ENCODE data around the gene SUSD1. TPM values are rescaled to one million over a fixed set of nuclear protein-coding genes. Genes with fewer than 3 reads are reported as not detected.

SUSD1 gene
- total and polyA plus RNA-seq, 10 donors = 4.4 to 26.8 (median 20.2) TPM

DNA sequence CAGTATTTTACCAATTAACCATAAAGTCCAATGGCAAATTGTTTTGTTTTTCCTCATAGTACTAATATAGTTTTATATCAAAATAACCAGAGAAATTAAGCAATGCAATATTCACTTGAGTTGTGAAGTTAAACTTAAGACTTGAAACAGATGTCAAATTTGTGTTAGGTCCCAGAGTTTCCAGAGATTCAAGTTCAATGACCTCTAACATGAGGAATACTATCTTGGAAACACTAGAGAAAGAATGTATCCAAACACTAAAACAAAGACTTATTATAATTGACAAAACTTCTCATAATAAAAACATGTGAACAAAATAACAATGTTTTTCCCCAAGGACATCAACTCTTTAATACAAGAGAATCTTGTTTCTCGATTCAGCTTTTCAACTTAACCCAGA is 18.0 kb downstream of the SUSD1 start:
- intact Hi-C loops (cut with DNase I; ENCODE audit: low total_unique reads) = no loop called here
- Histone ChIP-seq H3K4me3 (no peak overlapping the region), H3K36me3 (peaks cover 0 to 35% (median 0%) of the 10 kb centered on the region in 6 donors), H3K27ac (no peak overlapping the region), H3K27me3 (replicated peaks in 1 of 7) (no peaks in the 10 kb centered on the region), H3K4me1 (peaks cover 0 to 2% (median 0%) of the 10 kb centered on the region in 6 donors), H3K9me3 (no peaks in the 10 kb centered on the region)
- DNase-seq = no peak
- 74 to 88% (median 84%) methylated on average over 1 of the region's 1 CpG for WGBS, 5 donors
- no peak for TF ChIP-seq POLR2A (IDR thresholded peaks at IDR 0.05)
- TF ChIP-seq, protein P1, sequence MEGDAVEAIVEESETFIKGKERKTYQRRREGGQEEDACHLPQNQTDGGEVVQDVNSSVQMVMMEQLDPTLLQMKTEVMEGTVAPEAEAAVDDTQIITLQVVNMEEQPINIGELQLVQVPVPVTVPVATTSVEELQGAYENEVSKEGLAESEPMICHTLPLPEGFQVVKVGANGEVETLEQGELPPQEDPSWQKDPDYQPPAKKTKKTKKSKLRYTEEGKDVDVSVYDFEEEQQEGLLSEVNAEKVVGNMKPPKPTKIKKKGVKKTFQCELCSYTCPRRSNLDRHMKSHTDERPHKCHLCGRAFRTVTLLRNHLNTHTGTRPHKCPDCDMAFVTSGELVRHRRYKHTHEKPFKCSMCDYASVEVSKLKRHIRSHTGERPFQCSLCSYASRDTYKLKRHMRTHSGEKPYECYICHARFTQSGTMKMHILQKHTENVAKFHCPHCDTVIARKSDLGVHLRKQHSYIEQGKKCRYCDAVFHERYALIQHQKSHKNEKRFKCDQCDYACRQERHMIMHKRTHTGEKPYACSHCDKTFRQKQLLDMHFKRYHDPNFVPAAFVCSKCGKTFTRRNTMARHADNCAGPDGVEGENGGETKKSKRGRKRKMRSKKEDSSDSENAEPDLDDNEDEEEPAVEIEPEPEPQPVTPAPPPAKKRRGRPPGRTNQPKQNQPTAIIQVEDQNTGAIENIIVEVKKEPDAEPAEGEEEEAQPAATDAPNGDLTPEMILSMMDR (IDR thresholded peaks at IDR 0.05 in 8 of 11, conservative IDR thresholded peaks at IDR 0.05 in 3 of 11) = no peak
- no peak for TF ChIP-seq POLR2AphosphoS5 (IDR thresholded peaks at IDR 0.05)

DNA sequence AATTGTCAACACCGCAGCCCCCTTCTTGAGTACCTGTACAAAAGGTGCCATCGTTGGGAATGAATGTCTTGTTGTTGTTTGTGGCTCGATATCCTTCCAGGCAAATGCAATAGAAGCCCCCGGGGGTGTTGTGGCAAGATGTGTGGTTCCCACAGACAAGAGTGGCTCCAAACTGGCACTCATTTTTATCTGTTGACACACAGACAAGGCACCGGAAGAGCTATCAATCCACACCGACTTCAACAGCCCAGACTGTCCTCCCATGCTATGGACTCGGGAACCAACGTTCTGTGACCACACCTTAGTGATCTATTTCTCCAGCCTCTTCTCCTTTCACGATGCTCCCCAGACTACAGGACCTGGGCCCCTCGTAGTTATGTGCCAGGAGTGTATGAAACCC is 25.9 kb downstream of the SUSD1 start:
- WGBS, 5 donors = 90 to 95% (median 93%) methylated on average over 10 of the region's 10 CpGs
- Histone ChIP-seq H3K36me3 (peaks cover 0 to 81% (median 4%) of the 10 kb centered on the region in 6 donors), H3K4me1 (no peaks in the 10 kb centered on the region), H3K4me3 (no peak overlapping the region), H3K27ac (no peak overlapping the region), H3K9me3 (no peaks in the 10 kb centered on the region), H3K27me3 (replicated peaks in 1 of 7) (no peaks in the 10 kb centered on the region)
- intact Hi-C loops (cut with DNase I; ENCODE audit: low total_unique reads) = no loop called here
- no peak for DNase-seq
- TF ChIP-seq POLR2AphosphoS5 (IDR thresholded peaks at IDR 0.05) = no peak
- TF ChIP-seq, protein P1 (IDR thresholded peaks at IDR 0.05 in 8 of 11, conservative IDR thresholded peaks at IDR 0.05 in 3 of 11) = no peak
- TF ChIP-seq POLR2A (IDR thresholded peaks at IDR 0.05) = no peak

DNA sequence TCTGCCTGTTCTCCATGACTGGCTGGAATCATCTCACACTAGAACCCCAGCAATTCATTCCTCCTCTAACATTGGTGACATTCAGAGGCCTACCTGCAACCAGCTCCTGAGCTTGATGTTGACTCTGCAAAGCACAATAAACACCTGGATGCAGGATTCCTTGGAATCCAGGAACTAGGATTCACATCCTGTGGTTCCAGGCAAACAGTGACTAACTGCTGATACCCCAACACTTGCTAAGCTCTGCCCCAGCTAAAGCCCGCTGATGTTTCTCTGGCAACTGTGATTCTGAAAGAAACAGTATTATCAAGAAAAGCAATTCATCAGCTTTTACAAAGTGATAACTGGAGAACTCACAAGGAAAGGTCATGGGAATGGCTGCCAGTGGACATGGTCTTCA is 29.2 kb downstream of the SUSD1 start:
- intact Hi-C loops (cut with DNase I; ENCODE audit: low total_unique reads) = no loop called here
- TF ChIP-seq, protein P1 (IDR thresholded peaks at IDR 0.05 in 8 of 11, conservative IDR thresholded peaks at IDR 0.05 in 3 of 11) = no peak
- TF ChIP-seq POLR2AphosphoS5 (IDR thresholded peaks at IDR 0.05) (no peak), POLR2A (IDR thresholded peaks at IDR 0.05) (no peak)
- Histone ChIP-seq H3K36me3 (peaks cover 0 to 83% (median 4%) of the 10 kb centered on the region in 6 donors), H3K9me3 (no peaks in the 10 kb centered on the region), H3K4me1 (peaks cover 0 to 3% (median under 1%) of the 10 kb centered on the region in 6 donors), H3K27me3 (replicated peaks in 1 of 7) (no peaks in the 10 kb centered on the region), H3K27ac (no peak overlapping the region), H3K4me3 (no peak overlapping the region)
- 91 to 100% (median 100%) methylated on average over 1 of the region's 1 CpG for WGBS, 5 donors
- no peak for DNase-seq

DNA sequence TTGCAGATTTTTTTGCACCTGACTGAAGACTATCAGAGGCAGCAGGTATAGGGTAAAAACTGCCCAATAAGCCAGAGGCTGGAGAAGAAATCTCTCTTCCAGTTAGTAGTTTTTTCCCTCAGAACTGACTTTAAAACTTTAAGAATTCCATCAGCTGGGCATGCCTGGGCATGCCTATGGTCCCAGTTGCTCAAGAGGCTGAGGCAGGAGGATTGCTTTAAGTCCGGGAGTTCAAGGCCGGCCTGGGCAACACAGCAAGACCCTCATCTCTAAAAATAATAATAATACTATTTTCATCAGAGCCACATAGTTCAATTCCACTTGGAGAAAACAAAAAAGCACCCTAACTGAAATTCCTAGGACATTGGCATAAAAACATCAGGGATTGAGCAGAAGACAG is 30.3 kb downstream of the SUSD1 start:
- no peak for DNase-seq
- no peaks in the 10 kb centered on the region for H3K27me3 ChIP-seq (replicated peaks in 1 of 7)
- peaks cover 0 to 79% (median 4%) of the 10 kb centered on the region in 6 donors for H3K36me3 ChIP-seq
- no peak overlapping the region for H3K27ac ChIP-seq
- TF ChIP-seq POLR2AphosphoS5 (IDR thresholded peaks at IDR 0.05) = no peak
- TF ChIP-seq, protein P1 (IDR thresholded peaks at IDR 0.05 in 8 of 11, conservative IDR thresholded peaks at IDR 0.05 in 3 of 11) = no peak
- H3K9me3 ChIP-seq = no peaks in the 10 kb centered on the region
- H3K4me1 ChIP-seq = peaks cover 0 to 8% (median 3%) of the 10 kb centered on the region in 6 donors
- H3K4me3 ChIP-seq = no peak overlapping the region
- WGBS, 5 donors = 94 to 100% (median 98%) methylated on average over 2 of the region's 2 CpGs
- intact Hi-C loops (cut with DNase I; ENCODE audit: low total_unique reads) = no loop called here

Measured in spleen (tissue), 11 donors.